GM18502 (cell line): Measurements from ENCODE around the gene ITGA5.

Source experiments
- ATAC-seq: cut with Tn5 transposase; IDR thresholded peaks from one replicate; pipeline ENCODE4 v1.9.1; 2021; ENCODE audit warnings: mild to moderate bottlenecking; ENCODE audit not compliant: unreplicated experiment, poor library complexity

The ITGA5 gene

DNA sequence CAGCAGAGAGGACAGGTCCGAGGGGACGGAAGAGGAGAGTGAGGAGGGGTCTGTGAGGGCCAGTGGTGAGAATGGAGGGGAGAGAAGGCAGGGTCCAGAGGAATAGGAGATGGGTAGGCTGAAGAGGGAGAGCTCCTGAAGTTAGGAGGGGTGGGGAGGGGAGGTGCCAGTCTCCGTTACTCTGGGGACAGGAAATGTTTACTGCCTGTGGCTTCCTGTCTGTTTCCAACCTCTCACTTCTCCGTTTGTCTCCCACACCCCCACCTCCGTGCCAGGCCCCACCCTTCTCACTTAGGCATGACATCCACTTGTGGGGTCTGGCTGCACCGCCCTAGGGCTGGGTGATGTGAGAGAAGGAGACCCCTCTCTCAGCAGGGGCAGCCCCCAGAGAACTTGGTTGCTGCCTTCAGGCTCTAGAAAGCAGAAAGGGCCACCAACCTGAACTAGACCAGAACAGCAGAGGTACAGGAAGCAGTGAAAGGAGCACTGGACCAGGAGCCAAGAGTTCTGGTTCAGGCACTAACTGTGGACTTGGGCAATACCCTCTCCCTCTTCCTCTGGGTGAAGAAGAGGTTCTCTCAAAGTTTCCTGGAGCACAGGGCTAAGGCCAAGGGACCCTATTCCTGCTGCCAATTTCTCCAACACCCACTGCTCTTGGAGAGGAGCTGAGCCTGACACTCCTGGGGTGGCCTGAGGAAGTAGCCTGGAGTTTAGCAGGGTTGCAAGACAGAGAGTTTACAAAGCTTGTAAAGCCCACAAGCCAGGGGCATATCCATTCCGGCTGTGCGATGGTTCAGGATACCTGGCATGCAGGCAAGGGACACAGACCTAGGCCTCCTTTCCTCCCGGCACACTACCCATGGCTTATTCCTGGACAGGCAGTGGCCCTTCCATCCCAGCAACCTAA lies 5.5 kb downstream of the ITGA5 start:
- ATAC-seq, result peak; percentile 72

DNA sequence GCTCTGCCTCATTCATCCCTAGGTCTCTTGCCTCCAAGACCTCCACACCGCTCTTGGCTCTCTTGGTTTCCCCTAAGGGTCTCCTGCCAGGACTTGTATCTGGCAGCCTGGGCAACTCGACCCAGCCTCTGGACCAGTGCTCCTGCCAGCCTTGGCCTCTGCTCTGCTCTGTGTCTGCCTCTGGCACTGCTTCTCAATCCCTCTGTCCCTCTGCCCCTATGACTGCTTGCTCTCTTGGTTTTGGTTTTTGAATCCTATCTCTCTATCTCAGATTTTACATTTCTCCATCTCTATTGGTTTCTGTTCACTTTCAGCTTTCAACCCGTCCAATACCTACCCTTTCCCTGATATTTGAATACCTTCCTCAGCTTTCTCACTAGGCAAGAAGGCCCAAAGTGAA lies 6.3 kb downstream of the ITGA5 start:
- peak; percentile 30 for ATAC-seq

DNA sequence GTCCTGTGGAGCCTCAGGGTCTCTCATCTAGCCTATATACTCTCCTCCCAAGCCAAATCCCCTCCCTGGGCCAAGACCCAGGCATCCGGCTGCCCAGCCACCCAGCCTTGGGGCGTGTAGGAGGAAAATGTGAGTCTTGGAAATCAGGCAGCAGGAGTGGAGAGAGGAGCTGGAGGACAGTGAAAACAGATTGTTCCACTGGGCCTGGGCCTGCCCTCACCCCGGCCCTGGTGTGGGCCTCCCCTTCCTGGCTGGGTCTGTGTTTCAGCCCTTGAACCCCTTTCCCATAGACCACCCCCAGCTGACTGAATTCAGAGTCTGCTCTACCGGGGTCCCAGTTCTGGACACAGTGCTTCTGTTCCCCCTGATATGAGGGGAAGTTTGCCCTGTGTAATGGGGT lies 6.7 kb downstream of the ITGA5 start:
- no peak for ATAC-seq

- no peak for ATAC-seq
Observed at GRCh38 chr12:54411391-54412241, 7.5 kb downstream of the ITGA5 start.

DNA sequence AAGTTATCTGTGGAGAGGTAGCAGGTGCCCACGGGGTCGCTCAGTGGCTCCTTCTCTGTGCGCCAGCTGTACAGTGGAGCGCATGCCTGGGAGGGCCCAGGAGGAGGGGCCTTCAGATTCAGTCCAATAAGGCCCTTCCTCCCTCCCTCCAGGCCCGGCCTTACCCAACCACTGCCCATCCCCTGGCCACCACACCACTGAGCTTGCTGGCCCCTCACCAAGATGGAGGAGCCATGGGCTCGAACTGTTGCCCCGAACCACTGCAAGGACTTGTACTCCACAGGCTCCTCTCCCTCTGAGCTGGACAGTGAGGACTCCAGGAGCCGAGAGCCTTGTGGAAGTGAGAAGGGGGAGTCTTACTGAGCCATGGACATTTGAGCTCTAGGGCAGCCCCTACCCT lies 9.8 kb downstream of the ITGA5 start:
- no peak for ATAC-seq

DNA sequence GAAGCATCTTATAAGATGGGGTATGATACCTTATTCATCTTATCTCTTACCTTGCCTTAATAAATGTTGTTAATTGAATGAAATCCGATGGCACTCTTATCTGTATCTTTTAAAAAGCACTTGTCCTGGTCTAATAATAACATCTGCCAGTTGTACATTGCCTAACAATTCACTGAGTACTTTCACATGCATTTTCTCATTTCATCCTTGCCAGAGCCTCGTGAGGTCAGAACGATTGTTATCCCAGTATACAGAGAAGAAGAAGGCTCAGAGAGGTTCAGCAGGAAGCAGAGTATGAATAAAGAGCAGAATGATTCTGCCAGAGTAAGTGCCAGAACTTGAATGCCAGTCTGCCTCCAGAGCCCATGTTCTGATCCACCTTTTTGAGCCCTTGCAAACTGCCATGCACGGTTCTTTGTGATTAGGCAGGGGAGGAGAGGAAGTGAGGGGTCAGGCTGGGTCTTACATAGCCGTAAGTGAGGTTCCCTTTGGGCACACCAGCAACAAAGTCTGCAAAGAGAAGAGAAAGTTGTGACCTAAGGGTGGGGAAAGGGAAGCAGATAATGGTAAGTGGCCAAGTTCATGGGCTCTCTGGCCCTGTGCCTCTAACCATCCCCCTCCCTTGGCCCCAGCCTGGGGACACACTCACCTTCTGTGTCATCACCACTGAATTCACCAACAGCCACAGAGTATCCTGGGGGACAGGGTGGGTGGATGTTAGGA lies 11.7 kb downstream of the ITGA5 start:
- no peak for ATAC-seq

- ATAC-seq, result no peak
Observed at GRCh38 chr12:54405573-54405972, 13.5 kb downstream of the ITGA5 start.

GRCh38 chr12:54405106-54405505 lies 14.0 kb downstream of the ITGA5 start:
- ATAC-seq, result no peak

DNA sequence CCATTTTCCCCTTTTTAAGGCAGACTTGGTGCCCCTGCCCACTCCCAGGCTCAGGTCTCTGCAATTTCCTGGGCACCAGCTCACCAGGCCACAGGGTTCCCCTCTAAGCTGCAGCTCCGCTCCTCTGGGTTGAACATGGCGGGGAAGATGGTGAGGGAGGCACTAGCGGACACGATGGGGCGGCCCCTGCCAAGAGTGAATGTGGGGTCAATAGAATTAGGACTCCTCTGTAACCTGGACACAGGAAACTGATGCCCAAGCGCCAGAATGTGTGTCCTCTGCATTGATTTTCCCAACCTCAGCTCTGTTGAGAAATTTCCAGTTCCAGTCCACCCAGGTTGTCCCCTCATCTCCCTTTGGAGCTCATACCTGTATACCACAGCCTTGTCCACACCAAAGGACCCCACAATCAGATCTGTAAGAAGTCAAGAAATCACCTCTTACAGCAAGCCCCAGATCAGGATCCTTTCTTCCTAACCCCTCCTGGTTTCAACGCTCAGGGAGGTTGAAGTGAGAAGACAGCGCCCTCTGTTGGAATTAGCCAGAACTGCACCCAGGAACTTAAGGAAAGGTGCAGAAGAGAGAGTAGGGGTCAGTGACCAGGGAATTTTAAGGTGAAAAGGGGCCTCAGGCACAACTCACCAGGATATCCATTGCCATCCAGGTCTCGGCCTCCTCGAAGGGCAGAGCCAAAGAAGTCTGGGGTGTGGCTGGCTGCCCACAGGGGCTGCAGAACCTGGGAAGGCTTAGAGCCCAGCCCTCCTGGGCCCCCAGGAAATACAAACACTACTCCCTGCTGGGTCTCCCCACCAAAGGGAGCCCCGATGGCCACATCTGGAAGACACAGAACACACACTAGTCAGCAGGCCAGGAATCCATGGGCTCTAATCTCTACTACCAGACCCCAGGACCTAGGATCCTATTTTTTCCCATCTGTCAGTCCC lies 14.7 kb downstream of the ITGA5 start:
- ATAC-seq, result no peak

GRCh38 chr12:54401119-54401518 lies 17.9 kb downstream of the ITGA5 start:
- no peak for ATAC-seq

- ATAC-seq, result peak; percentile 83
Observed at GRCh38 chr12:54398995-54399793, 19.9 kb downstream of the ITGA5 start.

DNA sequence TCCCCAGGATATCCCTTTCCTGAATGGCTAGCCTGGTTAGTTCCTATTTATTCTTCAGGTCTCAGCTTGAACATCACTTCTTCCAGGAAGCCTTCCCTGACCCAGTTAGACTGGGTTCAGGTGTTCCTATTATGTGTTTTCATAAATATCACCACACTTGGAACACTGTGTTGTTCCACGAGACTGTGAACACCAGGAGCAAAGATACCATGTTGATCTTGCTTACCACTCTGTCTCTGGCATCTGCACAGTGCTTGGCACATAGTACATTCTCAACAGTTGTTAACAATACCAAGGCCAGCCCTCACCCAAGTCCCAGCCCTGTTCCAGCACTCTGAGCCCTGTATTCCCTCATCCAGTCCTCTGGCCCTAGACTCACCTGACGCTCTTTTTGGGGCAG lies 20.8 kb downstream of the ITGA5 start:
- no peak for ATAC-seq

DNA sequence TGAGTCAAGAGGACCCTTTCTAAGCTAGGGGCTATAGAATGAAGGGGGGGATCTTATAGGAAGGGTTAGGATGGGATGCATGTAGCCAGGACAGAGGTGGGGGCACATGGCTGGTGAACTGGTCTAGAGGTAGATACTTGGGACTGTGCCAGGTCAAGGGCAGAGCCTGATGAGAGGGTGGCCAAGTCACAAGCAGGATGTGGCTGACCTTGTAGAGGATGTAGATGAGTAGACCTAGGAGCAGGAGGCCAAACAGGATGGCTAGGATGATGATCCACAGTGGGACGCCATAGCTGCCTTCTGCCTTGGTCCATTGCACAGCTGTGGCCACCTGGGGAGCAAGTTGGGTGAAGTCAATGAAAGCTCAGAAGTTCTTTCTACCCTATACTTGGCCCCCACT lies 21.9 kb downstream of the ITGA5 start:
- ATAC-seq, result no peak

DNA sequence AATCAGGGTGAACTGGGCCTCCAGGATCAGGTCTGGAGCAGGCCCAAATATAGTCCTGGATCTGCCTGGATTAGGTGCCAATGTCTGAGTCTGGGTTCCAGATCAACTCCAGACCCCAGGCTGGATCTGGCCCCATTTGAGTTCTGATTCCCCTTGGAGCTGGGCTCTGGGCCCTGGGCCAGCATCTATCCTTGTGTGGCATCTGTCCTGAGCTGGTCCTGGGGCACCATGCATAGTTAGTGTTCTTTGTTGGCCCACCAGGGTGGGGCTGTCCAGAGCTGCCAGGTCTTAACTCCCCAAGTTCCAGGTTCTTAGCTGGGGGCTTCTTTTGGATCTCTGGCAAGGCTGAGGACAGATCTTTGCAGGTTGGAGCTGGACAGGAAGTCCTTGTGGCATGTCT lies 23.5 kb downstream of the ITGA5 start:
- ATAC-seq, result no peak

GRCh38 chr12:54394986-54395385 lies 24.1 kb downstream of the ITGA5 start:
- no peak for ATAC-seq

GRCh38 chr12:54394281-54394719 lies 24.8 kb downstream of the ITGA5 start:
- no peak for ATAC-seq

- no peak for ATAC-seq
Observed at GRCh38 chr12:54393743-54394142, 25.3 kb downstream of the ITGA5 start.

DNA sequence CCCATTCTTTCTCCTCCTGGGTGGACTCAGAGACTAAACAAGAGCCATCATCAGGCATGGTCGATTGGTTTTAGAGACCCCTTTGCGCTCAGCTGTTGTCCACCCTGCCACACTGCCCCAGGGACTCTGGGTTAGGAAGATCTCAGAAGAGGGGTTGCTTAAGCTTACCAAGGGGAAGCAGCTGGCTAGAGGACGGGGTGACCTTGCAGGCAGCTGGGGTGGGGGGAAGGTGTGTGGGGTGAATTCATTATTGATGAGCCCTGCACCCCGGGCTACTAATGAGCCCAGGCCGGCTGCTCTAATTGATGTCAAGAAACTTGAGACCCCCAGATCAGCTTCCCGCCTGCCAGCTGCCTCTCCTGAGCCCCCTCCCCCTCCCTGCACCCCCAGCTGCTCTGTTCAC lies 25.9 kb downstream of the ITGA5 start:
- ATAC-seq, result no peak
